Hematopoietic multipotent progenitor cell (in vitro differentiated cells): ENCODE data around the gene TMED1. TPM values are rescaled to one million over a fixed set of nuclear protein-coding genes. Genes with fewer than 3 reads are reported as not detected.
"Not testable (repeated sequence)": the region's sequence is repeated elsewhere in the genome, so short reads cannot be mapped to it uniquely, and the experiment has no call there.

Experiments
- DNase-seq, 3 donors: peaks; one replicate each; pipeline ENCODE4 v3.0.0-alpha.2; 2011 to 2015; ENCODE audit warnings: low read depth in 2 of 3, low spot score in 2 of 3
- total RNA-seq: library from RNA; depleted of rRNA; stranded (reverse); fragments of >200 nt; gene quantifications from one replicate; pipeline ENCODE4 v1.2.3, GENCODE V29; 2012

Gene TMED1
- total RNA-seq, 1 donor: 63.6 TPM

- no peak for DNase-seq
Measured at GRCh38 chr19:10863107-10863717, 27.2 kb upstream of the TMED1 start.

DNA sequence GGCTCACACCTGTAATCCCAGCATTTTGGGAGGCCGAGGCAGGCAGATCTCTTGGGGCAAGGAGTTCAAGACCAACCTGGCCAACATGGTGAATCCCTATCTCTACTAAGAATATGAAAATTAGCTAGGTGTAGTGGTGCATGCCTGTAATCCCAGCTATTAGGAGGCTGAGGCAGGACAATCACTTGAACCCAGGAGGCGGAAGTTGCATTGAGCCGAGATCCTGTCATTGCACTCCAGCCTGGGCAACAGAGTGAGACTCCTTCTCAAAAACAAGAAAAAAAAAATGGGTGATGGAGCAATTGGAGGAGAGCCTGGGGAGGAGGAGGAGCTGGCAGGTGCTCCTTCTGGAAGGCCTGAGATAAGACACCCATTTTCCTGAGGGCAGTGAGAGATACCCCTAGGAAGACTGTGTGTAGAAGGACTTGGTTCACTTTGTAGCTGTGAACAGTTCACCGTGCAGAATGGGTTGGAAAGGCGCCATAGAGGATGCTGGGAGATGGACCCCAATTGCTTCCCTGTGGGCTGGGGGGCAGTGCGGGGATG lies 26.6 kb upstream of the TMED1 start:
- DNase-seq: no peak

DNA sequence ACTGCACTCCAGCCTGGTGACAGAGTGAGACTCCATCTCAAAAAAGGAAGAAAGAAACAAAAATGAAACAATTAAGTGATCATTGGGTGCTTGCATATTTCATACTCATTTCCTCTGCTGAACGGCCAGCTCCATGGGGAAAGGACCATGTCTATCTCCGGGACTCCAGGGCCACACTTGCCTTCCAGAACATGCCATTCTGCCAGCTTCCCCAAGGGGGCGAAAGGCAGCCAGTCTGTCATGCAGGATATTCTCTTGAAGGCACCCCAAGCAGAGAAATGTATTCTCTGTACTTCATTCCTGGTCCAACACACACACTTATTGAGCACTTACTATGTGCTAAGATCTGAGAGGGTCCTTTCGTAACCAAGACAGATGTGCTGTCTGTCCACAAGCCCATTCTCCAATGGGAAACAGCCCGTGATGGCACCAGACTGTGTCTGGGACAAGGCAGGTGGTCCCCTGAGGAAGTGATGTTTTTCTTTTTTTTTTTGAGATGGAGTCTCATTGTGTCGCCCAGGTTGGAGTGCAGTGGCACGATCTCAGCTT lies 25.2 kb upstream of the TMED1 start:
- DNase-seq: peak in 1 of 3 donors; percentile 40

DNA sequence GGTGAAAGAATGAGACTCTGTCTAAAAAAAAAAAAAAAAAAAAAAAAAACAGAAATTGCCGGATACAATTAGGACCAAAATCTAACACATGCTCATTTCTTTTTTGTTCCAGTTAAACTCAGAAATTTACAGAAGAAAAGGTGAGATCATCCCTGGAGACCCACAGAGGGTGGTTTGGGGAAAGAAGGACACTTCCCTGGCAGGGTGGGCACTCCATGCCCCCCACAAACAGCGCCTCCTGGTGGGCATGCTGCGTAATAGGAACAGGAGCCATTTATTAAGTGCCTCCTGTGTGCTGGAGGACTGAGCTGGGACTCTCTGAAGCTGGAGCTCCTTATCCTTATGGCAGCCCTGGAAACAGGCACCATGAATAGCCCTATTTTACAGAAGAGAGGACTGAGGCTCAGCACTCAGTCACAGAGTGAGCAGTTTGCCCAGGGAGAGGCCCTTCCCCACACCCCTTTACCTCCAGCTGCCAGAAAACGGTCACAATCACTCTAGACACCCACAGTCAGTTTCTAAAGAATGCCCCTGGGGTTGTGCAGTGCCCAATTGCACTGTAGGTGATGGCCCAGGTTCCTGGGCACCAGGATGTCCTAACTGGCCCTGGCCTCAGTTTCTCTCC lies 22.3 kb upstream of the TMED1 start:
- peak in 2 of 3 donors; percentile 32 to 55 for DNase-seq

- DNase-seq: not testable (repeated sequence)
Measured at GRCh38 chr19:10856899-10857298, 20.9 kb upstream of the TMED1 start.

GRCh38 chr19:10855879-10856522 lies 20.0 kb upstream of the TMED1 start:
- peak in 2 of 3 donors; percentile 36 to 46 for DNase-seq

- no peak for DNase-seq
Measured at GRCh38 chr19:10854350-10855089, 18.5 kb upstream of the TMED1 start.

DNA sequence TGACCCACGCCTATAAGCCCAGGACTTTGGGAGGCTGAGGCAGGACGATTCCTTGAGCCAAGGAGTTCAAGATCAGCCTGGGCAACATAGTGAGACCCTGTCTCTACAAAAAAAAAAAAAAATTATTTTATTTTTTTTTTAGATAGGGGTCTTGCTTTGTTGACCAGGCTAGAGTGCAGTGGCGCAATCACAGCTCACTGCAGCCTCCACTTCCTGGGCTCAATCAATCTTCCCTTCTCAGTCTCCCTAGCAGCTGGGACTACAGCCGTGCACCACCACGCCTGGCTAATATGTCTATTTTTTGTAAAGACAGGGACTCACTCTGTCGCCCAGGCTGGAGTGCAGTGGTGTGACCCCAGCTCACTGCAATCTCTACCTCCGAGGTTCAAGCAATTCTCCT lies 16.9 kb upstream of the TMED1 start:
- no peak for DNase-seq

GRCh38 chr19:10852098-10852800 lies 16.2 kb upstream of the TMED1 start:
- DNase-seq: no peak

- no peak for DNase-seq
Measured at GRCh38 chr19:10850631-10851030, 14.6 kb upstream of the TMED1 start.

DNA sequence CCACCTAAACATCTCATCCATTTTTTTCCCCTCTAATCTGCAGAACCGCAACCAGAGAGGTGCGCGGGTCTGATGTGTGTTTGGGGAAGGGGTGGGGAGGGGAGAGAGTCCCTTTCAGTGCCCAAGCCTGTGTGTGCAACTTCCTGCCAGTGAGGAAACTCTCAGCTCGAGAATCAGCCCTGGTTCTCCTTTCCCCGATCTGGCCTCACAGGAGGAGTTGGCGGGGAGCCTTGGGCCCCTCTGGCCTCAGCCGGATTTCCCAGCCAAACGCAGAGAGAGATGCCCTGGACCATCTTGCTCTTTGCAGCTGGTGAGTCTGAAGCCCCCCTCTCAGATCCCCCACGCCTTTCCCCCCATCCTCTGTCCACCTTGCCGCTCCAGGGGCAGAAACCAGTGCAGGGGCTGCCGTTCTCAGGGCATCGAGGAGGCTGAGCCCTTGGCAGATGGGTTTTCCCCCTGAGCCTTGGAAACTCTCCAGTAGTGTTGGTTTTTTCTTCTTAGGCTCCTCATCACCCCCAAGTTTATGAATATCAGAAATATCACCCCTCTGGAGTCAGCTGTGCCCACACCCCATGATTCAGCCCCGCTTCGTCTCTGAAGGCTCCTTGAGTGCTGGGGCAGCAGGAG lies 12.3 kb upstream of the TMED1 start, which contains the start of gene C19orf38:
Gene C19orf38 (plus strand): TSS at position 186 of the 627 bp plus-strand sequence. CDS start 94 bp downstream, at position 280.
- DNase-seq: peak in 2 of 3 donors; percentile 44 to 61

GRCh38 chr19:10846500-10847202 lies 10.6 kb upstream of the TMED1 start:
- no peak for DNase-seq

GRCh38 chr19:10842788-10843187 lies 6.8 kb upstream of the TMED1 start:
- no peak for DNase-seq

DNA sequence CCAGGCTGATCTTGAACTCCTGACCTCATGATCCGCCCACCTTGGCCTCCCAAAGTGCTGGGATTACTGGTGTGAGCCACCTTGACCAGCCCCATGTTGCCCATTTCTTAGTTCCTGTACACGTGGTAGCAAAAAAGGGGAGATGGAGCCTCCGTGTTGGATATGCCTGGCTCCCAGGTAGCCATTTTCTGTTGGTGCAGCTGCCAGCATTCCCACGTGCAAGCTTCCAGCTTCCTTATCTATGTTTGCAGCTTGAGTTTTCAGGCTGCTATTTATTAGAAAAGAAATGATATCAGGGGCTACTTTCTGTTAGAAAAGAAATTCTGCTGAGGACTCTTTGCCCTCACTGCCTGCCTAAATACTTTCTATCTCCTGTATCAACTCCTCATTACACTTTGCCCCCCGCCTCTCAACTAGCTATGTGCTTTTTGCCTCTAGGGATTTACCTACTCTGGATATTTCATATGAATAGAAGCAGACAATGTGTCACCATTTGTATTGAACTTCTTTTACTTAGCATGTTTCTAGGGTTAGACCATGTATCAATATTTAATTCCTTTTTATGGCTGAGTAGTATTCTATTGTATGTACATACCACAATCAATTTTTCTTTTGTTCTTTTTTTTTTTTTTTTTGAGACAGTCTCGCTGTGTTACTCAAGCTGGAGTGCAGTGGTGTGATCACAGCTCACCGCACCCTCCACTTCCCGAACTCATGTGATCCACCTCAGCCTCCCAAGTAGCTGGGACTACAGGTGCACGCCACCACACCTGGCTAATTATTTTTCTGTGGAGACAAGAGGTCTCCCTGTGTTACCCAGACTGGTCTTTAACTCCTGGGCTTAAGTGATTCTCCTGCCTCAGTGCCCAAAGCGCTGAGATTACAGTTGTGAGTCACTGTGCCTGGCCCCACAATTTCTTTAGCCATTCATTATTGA lies 3.4 kb upstream of the TMED1 start:
- no peak for DNase-seq

- no peak for DNase-seq
Measured at GRCh38 chr19:10838377-10838776, 2.4 kb upstream of the TMED1 start.

- DNase-seq: not testable (repeated sequence)
Measured at GRCh38 chr19:10837649-10838048, 1.6 kb upstream of the TMED1 start.

DNA sequence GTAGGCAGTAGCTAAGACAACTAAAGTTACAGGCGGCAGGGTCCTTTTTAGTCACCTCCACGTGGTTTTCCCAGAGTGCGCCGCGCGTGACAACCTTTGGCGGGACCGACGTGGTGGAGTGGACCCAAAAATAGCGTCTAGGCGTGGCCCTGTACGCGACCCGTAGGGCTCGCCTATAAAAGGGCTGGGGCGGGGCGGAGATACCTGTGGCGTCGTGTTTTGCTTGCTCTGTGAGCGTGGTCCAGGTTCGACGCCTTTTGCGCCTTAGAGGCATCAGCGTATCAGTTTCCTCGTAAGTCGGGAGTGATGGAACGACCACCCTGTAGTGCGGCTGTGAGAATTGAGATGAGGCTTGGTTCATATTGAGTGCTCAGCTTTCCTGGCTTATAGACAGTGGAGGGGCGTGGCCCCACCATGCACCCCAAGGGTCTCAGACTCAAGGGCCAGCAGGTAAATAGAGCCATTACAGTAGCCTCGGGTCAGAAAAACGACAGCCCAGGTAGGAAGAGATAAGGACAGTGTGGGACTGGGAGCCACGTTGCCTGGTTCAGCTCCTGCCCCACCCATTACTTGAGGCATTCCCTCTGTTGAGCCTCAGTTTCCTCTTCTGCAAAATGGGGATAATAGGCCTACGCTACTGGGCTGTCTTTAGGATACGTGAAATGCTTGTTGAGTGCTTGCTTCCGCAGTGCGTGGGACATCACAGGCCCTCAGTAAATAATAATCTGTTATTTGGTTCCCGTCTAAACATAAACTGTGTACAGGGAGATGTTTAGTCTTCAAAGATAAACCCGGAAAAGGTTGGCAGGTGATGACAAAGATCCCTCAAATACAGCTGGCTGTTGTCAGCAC lies 693 bp upstream of the TMED1 start:
- peak in 2 of 3 donors; percentile 89 to 94 for DNase-seq
